Ovary (tissue), 9 donors: ENCODE measurements around the gene KLHL42. TPM values are rescaled to one million over a fixed set of nuclear protein-coding genes. Genes with fewer than 3 reads are reported as not detected.

Source experiments
- DNase-seq, 5 donors: peaks; one replicate each; pipeline ENCODE4 v3.0.0-alpha.2; 2019 to 2020
- H3K27ac ChIP-seq, 2 donors: fragments of 200-600 bp; one replicate each; pipeline versions ENCODE4 v1.5.1 to v1.8.0; 2019 to 2022
- H3K27me3 ChIP-seq: fragments of 200-600 bp; one replicate; pipeline ENCODE4 v1.8.0; 2022
- H3K36me3 ChIP-seq: fragments of 200-600 bp; sonication (generic); one replicate; pipeline ENCODE4 v1.5.1; 2019
- H3K4me1 ChIP-seq: one replicate; pipeline ENCODE4 v1.8.1; 2013; ENCODE audit warnings: mild to moderate bottlenecking, moderate library complexity; ENCODE audit not compliant: insufficient read depth
- H3K4me3 ChIP-seq: fragments of 200-600 bp; sonication (generic); one replicate; pipeline ENCODE4 v1.5.1; 2017
- H3K9me3 ChIP-seq, 2 donors: fragments of 200-600 bp in 1 of 2; sonication (generic) in 1 of 2; one replicate each; pipeline versions ENCODE4 v1.5.1 to v1.8.1; 2013 to 2019; ENCODE audit warnings: mild to moderate bottlenecking in 1 of 2, moderate library complexity in 1 of 2
- EP300 ChIP-seq: sonication (generic); formaldehyde crosslinking; IDR thresholded peaks from one replicate; pipeline ENCODE4 v1.6.1; 2017; ENCODE audit warnings: antibody characterized with exemption
- POLR2A ChIP-seq: fragments of 450-650 bp; IDR thresholded peaks from one replicate; pipeline ENCODE4 v1.6.1; 2017; ENCODE audit warnings: antibody characterized with exemption, mild to moderate bottlenecking, moderate library complexity
- WGBS, 3 donors: extraction: QIAGEN DNeasy Blood & Tissue Kit in 1 of 3; methylation state at CpG; one replicate each; pipeline versions ENCODE4 v1.1.5 to v1.1.7; 2013 to 2017; 5-methylcytosine and 5-hydroxymethylcytosine counted together
- intact Hi-C, 4 donors: fragments of 100-400 bp; cut with DNase I; formaldehyde crosslinking; loops; one replicate each; pipeline versions ENCODE4 v1.11.0 to v1.15.1; 2022 to 2023
- polyA plus RNA-seq, 2 donors: library from polyadenylated mRNA; stranded (reverse); fragments of 200-250 nt in 1 of 2; fragments of 350-450 nt in 1 of 2; fragmentation: Illumina TruSeq in 1 of 2; extraction: RNeasy Lipid Tissue Mini Kit (QIAGEN cat#74804) in 1 of 2; gene quantifications; one replicate each; pipeline ENCODE4 v1.2.3, GENCODE V29; 2013 to 2014
- total RNA-seq, 7 donors: library from RNA; depleted of rRNA in 2 of 7; stranded (reverse); fragments of >200 nt in 2 of 7; fragmentation: NEBNext Ultra II Directional in 3 of 7; extraction: Animal tissue kit (Norgen Biotek cat#: 25700) in 3 of 7; gene quantifications; one replicate each; pipeline versions ENCODE4 v1.1.0 to v1.2.4, GENCODE V29; 2016 to 2023
- TF ChIP-seq, protein P1 (sequence below), 3 donors: fragments of 450-650 bp in 2 of 3; fragments of 200-600 bp in 1 of 3; IDR thresholded peaks; one replicate each; pipeline versions ENCODE4 v1.5.1 to v1.8.0; 2016 to 2022; ENCODE audit warnings: antibody characterized with exemption in 3 of 3, mild to moderate bottlenecking in 1 of 3
- donor health status: DM: no; HTN: no; CAD: no; lungs with moderate emphysema.
- donor health status: DM: no; HTN: no; CAD: no.
- donor health status: Bipolar disorder and iron deficiency.
- donor health status: DM: yes; HTN: yes; CAD: no.
- donor health status: DM: no; HTN: no; CAD: no.
- donor health status: DM: yes; HTN: yes; CAD: no.

The KLHL42 gene
- total and polyA plus RNA-seq, 9 donors, result 7.0 to 28.4 (median 18.8) TPM

DNA sequence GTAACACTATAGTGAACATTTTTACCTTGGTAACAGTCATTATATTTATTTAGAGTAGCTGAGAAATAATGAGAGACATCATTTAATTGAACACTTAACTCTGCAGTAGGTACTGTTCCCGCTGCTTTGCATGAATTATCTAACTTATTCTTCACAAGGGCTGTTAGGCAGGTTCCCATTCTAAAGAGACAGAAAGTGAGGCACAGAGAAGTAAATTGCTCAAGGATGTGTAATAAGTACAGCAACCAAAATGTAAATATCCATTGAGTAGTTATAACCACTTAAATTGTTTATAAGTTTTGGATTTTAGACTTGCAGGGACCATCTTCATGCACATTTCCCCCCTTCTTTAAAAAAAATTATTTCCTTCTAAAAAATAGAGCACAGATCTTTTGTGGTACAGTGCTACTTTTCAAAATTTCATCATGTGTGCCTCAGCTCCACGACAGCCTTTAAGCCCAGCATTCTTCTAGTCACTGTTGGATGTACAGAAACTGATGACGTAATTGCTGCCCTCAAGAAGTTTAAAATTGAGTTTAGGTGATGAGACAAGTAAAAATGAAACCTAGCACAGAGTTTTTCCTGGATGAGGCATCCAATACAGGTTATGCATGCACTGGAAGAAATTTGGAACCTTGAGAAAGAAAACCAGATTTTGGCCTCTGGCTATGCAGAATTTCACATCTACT is 6.0 kb downstream of the KLHL42 start:
- DNase-seq, result no peak
- Histone ChIP-seq H3K27ac (no peak overlapping the region), H3K27me3 (no peaks in the 10 kb centered on the region), H3K4me3 (no peak overlapping the region), H3K4me1 (peaks cover 8% of the 10 kb centered on the region), H3K36me3 (no peaks in the 10 kb centered on the region), H3K9me3 (no peaks in the 10 kb centered on the region)
- WGBS, 3 donors, result 89 to 90% (median 89%) methylated on average over 3 of the region's 3 CpGs
- no peak for TF ChIP-seq POLR2A
- TF ChIP-seq, protein P1, sequence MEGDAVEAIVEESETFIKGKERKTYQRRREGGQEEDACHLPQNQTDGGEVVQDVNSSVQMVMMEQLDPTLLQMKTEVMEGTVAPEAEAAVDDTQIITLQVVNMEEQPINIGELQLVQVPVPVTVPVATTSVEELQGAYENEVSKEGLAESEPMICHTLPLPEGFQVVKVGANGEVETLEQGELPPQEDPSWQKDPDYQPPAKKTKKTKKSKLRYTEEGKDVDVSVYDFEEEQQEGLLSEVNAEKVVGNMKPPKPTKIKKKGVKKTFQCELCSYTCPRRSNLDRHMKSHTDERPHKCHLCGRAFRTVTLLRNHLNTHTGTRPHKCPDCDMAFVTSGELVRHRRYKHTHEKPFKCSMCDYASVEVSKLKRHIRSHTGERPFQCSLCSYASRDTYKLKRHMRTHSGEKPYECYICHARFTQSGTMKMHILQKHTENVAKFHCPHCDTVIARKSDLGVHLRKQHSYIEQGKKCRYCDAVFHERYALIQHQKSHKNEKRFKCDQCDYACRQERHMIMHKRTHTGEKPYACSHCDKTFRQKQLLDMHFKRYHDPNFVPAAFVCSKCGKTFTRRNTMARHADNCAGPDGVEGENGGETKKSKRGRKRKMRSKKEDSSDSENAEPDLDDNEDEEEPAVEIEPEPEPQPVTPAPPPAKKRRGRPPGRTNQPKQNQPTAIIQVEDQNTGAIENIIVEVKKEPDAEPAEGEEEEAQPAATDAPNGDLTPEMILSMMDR (IDR thresholded peaks at IDR 0.05), result no peak
- no peak for TF ChIP-seq EP300
- intact Hi-C loops, result loop anchor here in 1 of 4 donors (1.0 kb wide), 1 partner anchor 33 kb away; no protein-coding TSS in a partner anchor

GRCh38 chr12:27787559-27787958 is 7.5 kb downstream of the KLHL42 start:
- H3K4me3 ChIP-seq, result no peak overlapping the region
- TF ChIP-seq POLR2A, result no peak
- TF ChIP-seq, protein P1 (IDR thresholded peaks at IDR 0.05), result no peak
- no peak overlapping the region for H3K27ac ChIP-seq
- no peaks in the 10 kb centered on the region for H3K36me3 ChIP-seq
- intact Hi-C loops, result no loop called here
- no peak for DNase-seq
- H3K4me1 ChIP-seq, result peaks cover 4% of the 10 kb centered on the region
- H3K9me3 ChIP-seq, result no peaks in the 10 kb centered on the region
- 13 to 20% (median 18%) methylated on average over 2 of the region's 2 CpGs for WGBS, 3 donors
- H3K27me3 ChIP-seq, result no peaks in the 10 kb centered on the region

DNA sequence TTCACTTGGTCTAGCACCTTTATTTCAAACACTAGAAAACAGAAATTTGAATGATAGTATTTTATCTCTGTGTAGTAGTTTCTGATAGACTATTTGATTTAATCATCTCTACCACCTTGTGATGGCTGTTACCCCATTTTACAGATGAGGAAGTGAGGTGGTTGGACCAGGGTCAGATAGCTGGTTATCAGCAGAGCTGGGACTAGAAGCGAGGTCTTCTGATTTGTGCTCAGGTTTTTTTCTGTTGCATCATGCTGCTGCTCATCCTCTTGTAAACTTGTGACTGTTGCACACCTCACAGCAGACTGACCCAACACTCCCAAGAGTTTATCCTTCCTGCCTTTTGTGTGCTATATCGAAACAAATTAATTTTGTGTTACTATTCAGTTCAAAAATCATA is 10.1 kb downstream of the KLHL42 start:
- TF ChIP-seq POLR2A, result no peak
- no peak overlapping the region for H3K27ac ChIP-seq
- WGBS, 3 donors, result 95 to 99% (median 99%) methylated on average over 2 of the region's 2 CpGs

GRCh38 chr12:27794818-27795584 is 15.0 kb downstream of the KLHL42 start:
- no peaks in the 10 kb centered on the region for H3K27me3 ChIP-seq
- intact Hi-C loops, result no loop called here
- H3K36me3 ChIP-seq, result no peaks in the 10 kb centered on the region
- no peak overlapping the region for H3K27ac ChIP-seq
- no peak for DNase-seq
- no peaks in the 10 kb centered on the region for H3K9me3 ChIP-seq
- H3K4me3 ChIP-seq, result no peak overlapping the region
- TF ChIP-seq, protein P1 (IDR thresholded peaks at IDR 0.05), result no peak
- TF ChIP-seq EP300 (no peak), POLR2A (no peak)
- no peaks in the 10 kb centered on the region for H3K4me1 ChIP-seq
- 90 to 91% (median 90%) methylated on average over 6 of the region's 6 CpGs for WGBS, 3 donors

More for the DNA sequence above, 10.1 kb downstream of the KLHL42 start:
- Histone ChIP-seq H3K4me1 (no peaks in the 10 kb centered on the region), H3K27me3 (no peaks in the 10 kb centered on the region), H3K9me3 (no peaks in the 10 kb centered on the region), H3K36me3 (no peaks in the 10 kb centered on the region), H3K4me3 (no peak overlapping the region)
- intact Hi-C loops, result no loop called here
- DNase-seq, result no peak

- H3K36me3 ChIP-seq, result no peaks in the 10 kb centered on the region
- no peak for DNase-seq
- H3K9me3 ChIP-seq, result no peaks in the 10 kb centered on the region
- TF ChIP-seq, protein P1 (IDR thresholded peaks at IDR 0.05), result no peak
- TF ChIP-seq POLR2A, result no peak
- TF ChIP-seq EP300, result no peak
- H3K27me3 ChIP-seq, result no peaks in the 10 kb centered on the region
- intact Hi-C loops, result no loop called here
- WGBS, 3 donors, result 84 to 90% (median 85%) methylated on average over 7 of the region's 7 CpGs
- no peaks in the 10 kb centered on the region for H3K4me1 ChIP-seq
- no peak overlapping the region for H3K27ac ChIP-seq
- no peak overlapping the region for H3K4me3 ChIP-seq
Observed at GRCh38 chr12:27796128-27796527, 16.1 kb downstream of the KLHL42 start.
